GM12878 (cell line): ENCODE results near the gene CLEC2B. TPM values are rescaled to one million over a fixed set of nuclear protein-coding genes. Genes with fewer than 3 reads are reported as not detected.

Experiments
- ATAC-seq: fragments of 200-7000 bp; cut with Tn5 transposase; 3 replicates; pipeline ENCODE4 v1.9.1; 2020; ENCODE audit warnings: mild to moderate bottlenecking, moderate library complexity
- BruUV-seq: library from RNA; stranded (reverse); fragments of 400-500 nt; replicated peaks from 2 replicates; lab custom pipeline; 2021; lab: Mats Ljungman, UMichigan
- CTCF ChIA-PET: fragments of 300-600 bp; sonication (Branson Sonifier 250); formaldehyde crosslinking; extraction: SDS; loops from one replicate; lab custom pipeline; 2021; ENCODE audit warnings: inconsistent platforms; lab: Yijun Ruan, JAX
- POLR2A ChIA-PET: fragments of 350-600 bp; formaldehyde crosslinking; extraction: SDS; loops from one replicate; lab custom pipeline; 2021; ENCODE audit warnings: inconsistent platforms; lab: Charles Lee
- RAD21 ChIA-PET: fragments of 300-600 bp; sonication (Branson Sonifier 250); formaldehyde crosslinking; loops from one replicate; lab custom pipeline; 2023; ENCODE audit warnings: antibody characterized with exemption; ENCODE audit not compliant: unreplicated experiment; lab: Charles Lee
- SMC1A ChIA-PET: fragments of 300-600 bp; sonication (Branson Sonifier 250); formaldehyde crosslinking; loops from one replicate; lab custom pipeline; 2023; ENCODE audit not compliant: unreplicated experiment, uncharacterized antibody; lab: Charles Lee
- DNase-seq: peaks from one replicate; pipeline ENCODE4 v3.0.0-alpha.2; 2011; ENCODE audit warnings: low read depth, low spot score
- FAIRE-seq: peaks from 3 replicates; lab custom pipeline; 2011; peaks lifted over from hg19 to GRCh38; lab: Jason Lieb, UNC
- H2AFZ ChIP-seq: 2 replicates; pipeline ENCODE4 v1.6.0; 2011; ENCODE audit warnings: low read depth, low read length, control low read depth; ENCODE audit not compliant: control insufficient read depth
- H3K27ac ChIP-seq: 2 replicates; pipeline ENCODE4 v1.5.1; 2011; ENCODE audit warnings: control low read depth; ENCODE audit not compliant: control insufficient read depth, insufficient read depth
- H3K27me3 ChIP-seq, 2 experiments: replicated peaks in 1 of 2; 2 replicates each; pipeline versions ENCODE4 v1.6.0 to v1.6.1; 2011; ENCODE audit warnings: low read length in 1 of 2; ENCODE audit not compliant: control insufficient read depth in 2 of 2, insufficient read depth in 2 of 2
- H3K36me3 ChIP-seq, 2 experiments: 2 replicates each; pipeline ENCODE4 v1.5.1; 2011; ENCODE audit warnings: low read length in 1 of 2; ENCODE audit not compliant: control insufficient read depth in 2 of 2, insufficient read depth in 2 of 2
- H3K4me1 ChIP-seq: 2 replicates; pipeline ENCODE4 v1.6.1; 2011; ENCODE audit warnings: mild to moderate bottlenecking, low read length, moderate library complexity, mixed read lengths; ENCODE audit not compliant: control insufficient read depth, insufficient read depth
- H3K4me2 ChIP-seq: 2 replicates; pipeline ENCODE4 v1.6.0; 2011; ENCODE audit warnings: control low read depth; ENCODE audit not compliant: control insufficient read depth, insufficient read depth
- H3K4me3 ChIP-seq: fragments of 200-600 bp; sonication (generic); 2 replicates; pipeline ENCODE4 v1.5.1; 2016
- H3K79me2 ChIP-seq: 2 replicates; pipeline ENCODE4 v1.6.0; 2011; ENCODE audit warnings: low read length; ENCODE audit not compliant: control insufficient read depth, insufficient read depth
- H3K9ac ChIP-seq: 2 replicates; pipeline ENCODE4 v1.8.0; 2011; ENCODE audit warnings: low read length, control low read depth, mixed read lengths; ENCODE audit not compliant: control insufficient read depth, insufficient read depth
- H3K9me3 ChIP-seq: replicated peaks from 3 replicates; pipeline ENCODE4 v1.5.1; 2011; ENCODE audit warnings: mild to moderate bottlenecking, low read length; ENCODE audit not compliant: control insufficient read depth, insufficient read depth
- H4K20me1 ChIP-seq: 2 replicates; pipeline ENCODE4 v1.6.0; 2011; ENCODE audit not compliant: control insufficient read depth, insufficient read depth
- BHLHE40 ChIP-seq, 2 experiments: fragments of 450-650 bp in 1 of 2; IDR thresholded peaks; 2 replicates each; pipeline ENCODE4 v1.6.1; 2011 to 2017; ENCODE audit warnings: low read depth in 2 of 2, borderline replicate concordance in 1 of 2, improper control_type of control experiment in 1 of 2, low read length in 1 of 2, mild to moderate bottlenecking in 1 of 2
- CEBPB ChIP-seq, 2 experiments: fragments of 150-350 bp in 1 of 2; IDR thresholded peaks; 2 replicates each; pipeline ENCODE4 v1.6.1; 2012 to 2014; ENCODE audit warnings: low read depth in 2 of 2, low read length in 2 of 2, borderline replicate concordance in 1 of 2, inconsistent platforms in 1 of 2
- EP300 ChIP-seq, 2 experiments: fragments of 150-350 bp in 1 of 2; IDR thresholded peaks; 2 replicates each; pipeline ENCODE4 v1.6.1; 2011 to 2012; ENCODE audit warnings: low read depth in 2 of 2, low read length in 2 of 2, borderline replicate concordance in 1 of 2, improper control_type of control experiment in 1 of 2, inconsistent platforms in 1 of 2; ENCODE audit not compliant: control insufficient read depth in 1 of 2
- MTA3 ChIP-seq: IDR thresholded peaks from 2 replicates; pipeline ENCODE4 v1.6.1; 2012; ENCODE audit warnings: low read length, inconsistent platforms, borderline replicate concordance
- MYC ChIP-seq: IDR thresholded peaks from 2 replicates; pipeline ENCODE4 v1.6.1; 2011; ENCODE audit warnings: mild to moderate bottlenecking, low read length, moderate library complexity, inconsistent platforms; ENCODE audit not compliant: insufficient read depth, insufficient replicate concordance, insufficient read length, severe bottlenecking
- POLR2AphosphoS2 ChIP-seq: IDR thresholded peaks from 2 replicates; pipeline ENCODE4 v1.6.1; 2011; ENCODE audit warnings: low read depth, mild to moderate bottlenecking, low read length, improper control_type of control experiment, moderate library complexity
- TARDBP ChIP-seq: IDR thresholded peaks from 2 replicates; pipeline ENCODE4 v1.6.1; 2016; ENCODE audit warnings: borderline replicate concordance
- YY1 ChIP-seq: IDR thresholded peaks from 2 replicates; pipeline ENCODE4 v1.6.1; 2011; ENCODE audit warnings: low read depth, mild to moderate bottlenecking, low read length
- ZNF274 ChIP-seq: IDR thresholded peaks from one replicate; pipeline ENCODE4 v1.8.0; 2011; ENCODE audit not compliant: insufficient read length, insufficient read depth
- ZNF687 ChIP-seq: fragments of 450-650 bp; IDR thresholded peaks from 2 replicates; pipeline ENCODE4 v1.6.1; 2017; ENCODE audit warnings: mild to moderate bottlenecking, moderate library complexity
- WGBS: methylation state at CpG from one replicate; pipeline ENCODE4 v1.1.6; 2016; ENCODE audit warnings: low lambda C conversion rate; ENCODE audit not compliant: insufficient replicate concordance, insufficient coverage; ENCODE audit errors: missing lambda C conversion rate; 5-methylcytosine and 5-hydroxymethylcytosine counted together
- in situ Hi-C: fragments of 300-500 bp; cut with MboI; formaldehyde crosslinking; loops from 9 replicates; pipeline ENCODE4 v1.14.3; 2018; ENCODE audit warnings: mixed read lengths
- intact Hi-C: fragments of 100-400 bp; cut with micrococcal nuclease; formaldehyde crosslinking; loops from one replicate; pipeline ENCODE4 v1.14.2; 2022; ENCODE audit not compliant: unreplicated experiment
- polyA plus RNA-seq, 11 experiments: library from polyadenylated mRNA; depleted of rRNA in 4 of 11; unstranded in 6 of 11; stranded (reverse) in 5 of 11; fragments of >200 nt; fragmentation: Nextera tagmentation in 4 of 11; fragmentation: Illumina TruSeq in 1 of 11; extraction: Ambion mirVana in 4 of 11; extraction: Trizol in 1 of 11; gene quantifications; 1 replicate in 1 of 11; 2 replicates in 10 of 11; pipeline versions ENCODE4 v1.2.1 to v1.2.3, GENCODE V29; 2011 to 2016; ENCODE audit warnings: inconsistent platforms in 2 of 11, missing spikeins in 2 of 11, low read depth in 1 of 11
- total RNA-seq, 4 experiments: library from RNA; depleted of rRNA in 3 of 4; stranded (reverse); fragments of >200 nt in 3 of 4; fragmentation: Illumina TruSeq in 1 of 4; extraction: Trizol in 1 of 4; gene quantifications; 2 replicates each; pipeline versions ENCODE4 v1.2.1 to v1.2.3, GENCODE V29; 2013 to 2021

CLEC2B gene
- total and polyA plus RNA-seq, 10 of the 15 experiments (the other 5 are each of a cell fraction or from before 2014, with no cell fraction given): 7.1 to 21.6 (median 12.0) TPM

DNA sequence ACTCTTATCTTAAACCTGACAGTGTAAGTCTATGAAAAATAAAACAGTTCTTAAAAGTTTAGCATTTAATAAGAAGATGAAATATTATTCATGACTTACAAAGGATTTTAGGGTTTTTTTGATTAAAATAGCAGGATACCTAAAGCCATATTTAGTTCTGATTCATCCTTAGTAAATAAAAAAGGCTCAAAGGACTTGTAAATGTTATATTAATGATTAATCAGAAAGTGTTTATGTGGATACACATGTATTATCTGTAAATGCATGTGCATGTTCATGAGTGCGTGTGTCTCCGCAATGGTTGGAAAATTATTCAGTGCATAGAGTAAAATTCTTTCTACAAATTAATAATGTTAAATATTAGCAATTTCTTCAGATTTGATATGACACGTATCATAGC lies 37.4 kb downstream of the CLEC2B start:
- ChIA-PET SMC1A (no interaction called here), RAD21 (no interaction called here), CTCF (no interaction called here), POLR2A (no interaction called here)
- no peak overlapping the region for H3K4me2 ChIP-seq
- 46% methylated on average over 3 of the region's 3 CpGs for WGBS
- no peaks in the 10 kb centered on the region for H4K20me1 ChIP-seq
- BruUV-seq: no TSS peak
- no peaks in the 10 kb centered on the region for H3K27me3 ChIP-seq
- H3K9ac ChIP-seq: no peak overlapping the region
- no peak overlapping the region for H3K4me3 ChIP-seq
- no peak overlapping the region for H3K27ac ChIP-seq
- H3K9me3 ChIP-seq: no peaks in the 10 kb centered on the region
- TF ChIP-seq POLR2AphosphoS2 (no peak), CEBPB (IDR thresholded peaks at IDR 0.05; ENCODE audit: borderline replicate concordance in 1 of 2, low read depth in 2 of 2, low read length in 2 of 2) (no peak), ZNF687 (no peak), MYC (no peak), MTA3 (no peak), YY1 (no peak), TARDBP (no peak), EP300 (IDR thresholded peaks at IDR 0.05; ENCODE audit: borderline replicate concordance in 1 of 2, control insufficient read depth in 1 of 2, low read depth in 2 of 2, low read length in 2 of 2) (no peak), BHLHE40 (IDR thresholded peaks at IDR 0.05; ENCODE audit: borderline replicate concordance in 1 of 2, low read depth in 2 of 2, low read length in 1 of 2) (no peak), ZNF274 (no peak)
- no peaks in the 10 kb centered on the region for H3K36me3 ChIP-seq
- no peak for FAIRE-seq
- H2AFZ ChIP-seq: no peak overlapping the region
- no peak for DNase-seq
- intact Hi-C loops (no loop called here), in situ Hi-C loops (no loop called here)
- no peak for ATAC-seq
- no peaks in the 10 kb centered on the region for H3K79me2 ChIP-seq
- H3K4me1 ChIP-seq: no peaks in the 10 kb centered on the region
